ENCODE results near the gene ANO1. TPM values are rescaled to one million over a fixed set of nuclear protein-coding genes. Genes with fewer than 3 reads are reported as not detected.

ANO1 gene
- polyA plus RNA-seq, 1 of the 3 experiments (the other 2 are of a cell fraction), result not detected

- Histone ChIP-seq H4K20me1 (ENCODE audit: insufficient read depth) (no peaks in the 10 kb centered on the region), H3K4me2 (no peak overlapping the region), H3F3A (replicated peaks; ENCODE audit: insufficient read depth) (no peaks in the 10 kb centered on the region), H3K79me2 (ENCODE audit: insufficient read depth) (no peaks in the 10 kb centered on the region), H3K27me3 (ENCODE audit: insufficient read depth) (no peaks in the 10 kb centered on the region), H3K9ac (no peak overlapping the region), H3K4me1 (ENCODE audit: control insufficient read depth in 1 of 2, insufficient read depth in 2 of 2, low read depth in 1 of 2, low read length in 1 of 2) (no peaks in the 10 kb centered on the region), H3K4me3 (ENCODE audit: low read depth in 2 of 2, low read length in 1 of 2) (no peak overlapping the region), H3K27ac (ENCODE audit: low read depth in 2 of 2, low read length in 1 of 2) (no peak overlapping the region), H2AFZ (ENCODE audit: low read depth) (no peak overlapping the region), H3K9me2 (no peaks in the 10 kb centered on the region), H3K9me3 (no peaks in the 10 kb centered on the region), H3K36me3 (replicated peaks in 1 of 2; ENCODE audit: control insufficient read depth in 1 of 2, insufficient read depth in 2 of 2, low read length in 1 of 2) (no peaks in the 10 kb centered on the region)
- no peak for DNase-seq
- POLR2A ChIA-PET, result no interaction called here
- CTCF ChIA-PET, result interaction anchor here (0.7 kb wide), 1 partner anchor 50 kb away, joined by 3 read pairs; no protein-coding TSS in a partner anchor
- 59% methylated on average over 6 of the region's 6 CpGs for WGBS (ENCODE audit: low lambda C conversion rate)
- TF ChIP-seq SMC3 (IDR thresholded peaks at IDR 0.05; ENCODE audit: low read depth, low read length), result no peak
- no peak for TF ChIP-seq RCOR1 (IDR thresholded peaks at IDR 0.05; ENCODE audit: low read length)
- TF ChIP-seq EP300 (IDR thresholded peaks at IDR 0.05; ENCODE audit: borderline replicate concordance in 1 of 2, low read depth in 1 of 2, low read length in 1 of 2), result no peak
These were observed 45.7 kb upstream of the ANO1 start for GRCh38 chr11:70032470-70032795.

GRCh38 chr11:70032943-70033710 lies 45.0 kb upstream of the ANO1 start:
- Histone ChIP-seq H3K9me2 (no peaks in the 10 kb centered on the region), H3K4me1 (ENCODE audit: control insufficient read depth in 1 of 2, insufficient read depth in 2 of 2, low read depth in 1 of 2, low read length in 1 of 2) (no peaks in the 10 kb centered on the region), H3K9me3 (no peaks in the 10 kb centered on the region), H2AFZ (ENCODE audit: low read depth) (no peak overlapping the region), H3F3A (replicated peaks; ENCODE audit: insufficient read depth) (no peaks in the 10 kb centered on the region), H3K4me3 (ENCODE audit: low read depth in 2 of 2, low read length in 1 of 2) (no peak overlapping the region), H3K36me3 (replicated peaks in 1 of 2; ENCODE audit: control insufficient read depth in 1 of 2, insufficient read depth in 2 of 2, low read length in 1 of 2) (no peaks in the 10 kb centered on the region), H3K9ac (no peak overlapping the region), H4K20me1 (ENCODE audit: insufficient read depth) (no peaks in the 10 kb centered on the region), H3K27me3 (ENCODE audit: insufficient read depth) (no peaks in the 10 kb centered on the region), H3K27ac (ENCODE audit: low read depth in 2 of 2, low read length in 1 of 2) (no peak overlapping the region), H3K4me2 (no peak overlapping the region), H3K79me2 (ENCODE audit: insufficient read depth) (no peaks in the 10 kb centered on the region)
- TF ChIP-seq FOSL2 (IDR thresholded peaks at IDR 0.05; ENCODE audit: borderline replicate concordance, low read depth) (no peak), CTCF (IDR thresholded peaks at IDR 0.05) (no peak), SIN3A (IDR thresholded peaks at IDR 0.05; ENCODE audit: borderline replicate concordance, low read depth, low read length) (no peak), REST (IDR thresholded peaks at IDR 0.05; ENCODE audit: low read depth, low read length) (no peak), YY1 (IDR thresholded peaks at IDR 0.05; ENCODE audit: low read depth) (no peak), ELF1 (IDR thresholded peaks at IDR 0.05) (no peak), RFX5 (IDR thresholded peaks at IDR 0.05; ENCODE audit: low read length) (no peak), NFIC (IDR thresholded peaks at IDR 0.05; ENCODE audit: borderline replicate concordance) (no peak), JUND (IDR thresholded peaks at IDR 0.05) (no peak), USF1 (IDR thresholded peaks at IDR 0.05; ENCODE audit: borderline replicate concordance, low read depth) (no peak), TCF12 (IDR thresholded peaks at IDR 0.05) (no peak), USF2 (IDR thresholded peaks at IDR 0.05; ENCODE audit: borderline replicate concordance, low read depth, low read length) (no peak), EZH2phosphoT487 (IDR thresholded peaks at IDR 0.05; ENCODE audit: borderline replicate concordance, low read depth) (no peak)
- CTCF ChIA-PET, result interaction anchor here (0.7 to 0.9 kb wide), 2 partner anchors 49 to 54 kb away, joined by 3 read pairs; no protein-coding TSS in a partner anchor
- no peak for DNase-seq
- WGBS (ENCODE audit: low lambda C conversion rate), result 43% methylated on average over 16 of the region's 19 CpGs
- POLR2A ChIA-PET, result no interaction called here
